Gastroesophageal sphincter (tissue), 3 donors: ENCODE data around the gene KIAA0930.

Source experiments
- EP300 ChIP-seq: sonication (generic); formaldehyde crosslinking; IDR thresholded peaks from one replicate; pipeline ENCODE4 v1.6.1; 2017; ENCODE audit warnings: antibody characterized with exemption, mild to moderate bottlenecking
- POLR2A ChIP-seq, 2 donors: fragments of 450-650 bp; IDR thresholded peaks; one replicate each; pipeline ENCODE4 v1.6.1; 2017; ENCODE audit warnings: antibody characterized with exemption in 2 of 2, mild to moderate bottlenecking in 2 of 2, moderate library complexity in 1 of 2
- POLR2AphosphoS5 ChIP-seq: sonication (generic); formaldehyde crosslinking; IDR thresholded peaks from one replicate; pipeline ENCODE4 v1.6.1; 2017; ENCODE audit warnings: antibody characterized with exemption
- TF ChIP-seq, protein P1 (sequence below), 4 experiments: fragments of 200-600 bp in 2 of 4; fragments of 450-650 bp in 2 of 4; sonication (generic) in 1 of 4; IDR thresholded peaks; one replicate each; pipeline ENCODE4 v1.5.1; 2017 to 2019; ENCODE audit warnings: antibody characterized with exemption in 4 of 4, mild to moderate bottlenecking in 2 of 4, moderate library complexity in 2 of 4

DNA sequence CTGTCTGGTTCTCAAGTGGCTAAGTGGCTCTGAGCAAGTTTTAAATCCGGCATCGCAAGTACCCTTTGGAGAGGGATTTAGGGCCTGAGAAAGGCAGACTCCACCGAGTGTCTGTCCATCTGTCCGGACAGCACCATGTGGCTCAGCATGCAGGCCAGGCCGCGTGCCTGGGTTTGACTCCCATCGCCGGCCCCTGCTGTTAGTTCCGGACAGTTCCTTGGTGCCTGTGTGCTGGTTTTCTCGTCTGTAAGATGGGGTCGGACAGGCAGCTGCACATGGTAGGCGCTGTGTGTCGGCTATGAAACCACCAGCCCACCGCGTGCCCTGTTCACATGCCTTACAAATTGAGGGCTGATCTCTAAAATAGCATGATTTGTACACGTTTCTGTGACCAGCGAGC is 46.0 kb downstream of the KIAA0930 start:
- TF ChIP-seq, protein P1, sequence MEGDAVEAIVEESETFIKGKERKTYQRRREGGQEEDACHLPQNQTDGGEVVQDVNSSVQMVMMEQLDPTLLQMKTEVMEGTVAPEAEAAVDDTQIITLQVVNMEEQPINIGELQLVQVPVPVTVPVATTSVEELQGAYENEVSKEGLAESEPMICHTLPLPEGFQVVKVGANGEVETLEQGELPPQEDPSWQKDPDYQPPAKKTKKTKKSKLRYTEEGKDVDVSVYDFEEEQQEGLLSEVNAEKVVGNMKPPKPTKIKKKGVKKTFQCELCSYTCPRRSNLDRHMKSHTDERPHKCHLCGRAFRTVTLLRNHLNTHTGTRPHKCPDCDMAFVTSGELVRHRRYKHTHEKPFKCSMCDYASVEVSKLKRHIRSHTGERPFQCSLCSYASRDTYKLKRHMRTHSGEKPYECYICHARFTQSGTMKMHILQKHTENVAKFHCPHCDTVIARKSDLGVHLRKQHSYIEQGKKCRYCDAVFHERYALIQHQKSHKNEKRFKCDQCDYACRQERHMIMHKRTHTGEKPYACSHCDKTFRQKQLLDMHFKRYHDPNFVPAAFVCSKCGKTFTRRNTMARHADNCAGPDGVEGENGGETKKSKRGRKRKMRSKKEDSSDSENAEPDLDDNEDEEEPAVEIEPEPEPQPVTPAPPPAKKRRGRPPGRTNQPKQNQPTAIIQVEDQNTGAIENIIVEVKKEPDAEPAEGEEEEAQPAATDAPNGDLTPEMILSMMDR (IDR thresholded peaks at IDR 0.05): no peak
- TF ChIP-seq POLR2A (IDR thresholded peaks at IDR 0.05) (no peak), EP300 (no peak), POLR2AphosphoS5 (no peak)
